GM12872 (cell line): Measurements from ENCODE around the gene EP400.

Source experiments
- TF ChIP-seq, protein P1 (sequence below): IDR thresholded peaks from 3 replicates; pipeline ENCODE4 v1.5.1; 2011; ENCODE audit warnings: low read depth, mild to moderate bottlenecking, low read length, moderate library complexity; ENCODE audit not compliant: insufficient read depth

Gene EP400, protein sequence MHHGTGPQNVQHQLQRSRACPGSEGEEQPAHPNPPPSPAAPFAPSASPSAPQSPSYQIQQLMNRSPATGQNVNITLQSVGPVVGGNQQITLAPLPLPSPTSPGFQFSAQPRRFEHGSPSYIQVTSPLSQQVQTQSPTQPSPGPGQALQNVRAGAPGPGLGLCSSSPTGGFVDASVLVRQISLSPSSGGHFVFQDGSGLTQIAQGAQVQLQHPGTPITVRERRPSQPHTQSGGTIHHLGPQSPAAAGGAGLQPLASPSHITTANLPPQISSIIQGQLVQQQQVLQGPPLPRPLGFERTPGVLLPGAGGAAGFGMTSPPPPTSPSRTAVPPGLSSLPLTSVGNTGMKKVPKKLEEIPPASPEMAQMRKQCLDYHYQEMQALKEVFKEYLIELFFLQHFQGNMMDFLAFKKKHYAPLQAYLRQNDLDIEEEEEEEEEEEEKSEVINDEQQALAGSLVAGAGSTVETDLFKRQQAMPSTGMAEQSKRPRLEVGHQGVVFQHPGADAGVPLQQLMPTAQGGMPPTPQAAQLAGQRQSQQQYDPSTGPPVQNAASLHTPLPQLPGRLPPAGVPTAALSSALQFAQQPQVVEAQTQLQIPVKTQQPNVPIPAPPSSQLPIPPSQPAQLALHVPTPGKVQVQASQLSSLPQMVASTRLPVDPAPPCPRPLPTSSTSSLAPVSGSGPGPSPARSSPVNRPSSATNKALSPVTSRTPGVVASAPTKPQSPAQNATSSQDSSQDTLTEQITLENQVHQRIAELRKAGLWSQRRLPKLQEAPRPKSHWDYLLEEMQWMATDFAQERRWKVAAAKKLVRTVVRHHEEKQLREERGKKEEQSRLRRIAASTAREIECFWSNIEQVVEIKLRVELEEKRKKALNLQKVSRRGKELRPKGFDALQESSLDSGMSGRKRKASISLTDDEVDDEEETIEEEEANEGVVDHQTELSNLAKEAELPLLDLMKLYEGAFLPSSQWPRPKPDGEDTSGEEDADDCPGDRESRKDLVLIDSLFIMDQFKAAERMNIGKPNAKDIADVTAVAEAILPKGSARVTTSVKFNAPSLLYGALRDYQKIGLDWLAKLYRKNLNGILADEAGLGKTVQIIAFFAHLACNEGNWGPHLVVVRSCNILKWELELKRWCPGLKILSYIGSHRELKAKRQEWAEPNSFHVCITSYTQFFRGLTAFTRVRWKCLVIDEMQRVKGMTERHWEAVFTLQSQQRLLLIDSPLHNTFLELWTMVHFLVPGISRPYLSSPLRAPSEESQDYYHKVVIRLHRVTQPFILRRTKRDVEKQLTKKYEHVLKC (N-terminal part only)

DNA sequence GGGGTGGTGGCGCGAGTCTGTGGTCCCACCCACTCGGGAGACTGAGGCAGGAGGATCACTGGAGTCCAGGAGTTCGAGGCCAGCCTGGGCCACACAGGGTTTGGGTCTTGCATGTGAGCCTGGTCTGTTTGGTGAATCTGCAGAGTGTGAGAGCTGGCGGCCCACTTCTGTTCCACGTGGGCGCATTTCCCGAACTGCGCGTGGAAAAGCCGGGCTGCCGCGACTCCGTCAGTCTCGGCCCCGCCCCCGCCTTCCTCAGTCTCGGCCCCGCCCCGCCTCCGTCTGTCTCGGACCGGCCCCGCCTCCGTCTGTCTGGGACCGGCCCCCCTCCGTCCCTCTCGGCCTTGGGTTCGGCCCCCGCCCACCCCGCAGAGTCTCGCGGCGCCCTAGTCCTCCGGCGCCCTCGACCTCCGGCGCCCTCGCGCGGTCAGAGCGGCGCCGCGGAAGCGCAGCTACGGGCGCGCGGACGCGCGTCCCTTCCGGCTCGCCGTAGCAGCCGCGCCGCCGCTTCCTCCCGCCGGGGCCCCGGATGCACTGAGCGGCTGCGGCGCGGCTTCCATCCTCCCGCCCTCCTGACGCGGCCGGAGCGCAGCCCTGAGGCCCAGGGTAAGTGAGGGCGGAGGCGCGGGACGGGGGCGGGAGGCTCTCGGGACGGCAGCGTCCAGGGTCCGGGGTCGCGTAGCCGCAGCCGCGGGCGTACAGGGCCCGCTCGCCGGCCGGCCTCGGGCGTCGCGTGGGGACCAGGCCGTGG is at the start of gene EP400:
EP400 (plus strand) TSS at position 512 of the 751 bp plus-strand sequence. CDS start 10,678 bp downstream, outside the sequence.
- TF ChIP-seq, protein P1, sequence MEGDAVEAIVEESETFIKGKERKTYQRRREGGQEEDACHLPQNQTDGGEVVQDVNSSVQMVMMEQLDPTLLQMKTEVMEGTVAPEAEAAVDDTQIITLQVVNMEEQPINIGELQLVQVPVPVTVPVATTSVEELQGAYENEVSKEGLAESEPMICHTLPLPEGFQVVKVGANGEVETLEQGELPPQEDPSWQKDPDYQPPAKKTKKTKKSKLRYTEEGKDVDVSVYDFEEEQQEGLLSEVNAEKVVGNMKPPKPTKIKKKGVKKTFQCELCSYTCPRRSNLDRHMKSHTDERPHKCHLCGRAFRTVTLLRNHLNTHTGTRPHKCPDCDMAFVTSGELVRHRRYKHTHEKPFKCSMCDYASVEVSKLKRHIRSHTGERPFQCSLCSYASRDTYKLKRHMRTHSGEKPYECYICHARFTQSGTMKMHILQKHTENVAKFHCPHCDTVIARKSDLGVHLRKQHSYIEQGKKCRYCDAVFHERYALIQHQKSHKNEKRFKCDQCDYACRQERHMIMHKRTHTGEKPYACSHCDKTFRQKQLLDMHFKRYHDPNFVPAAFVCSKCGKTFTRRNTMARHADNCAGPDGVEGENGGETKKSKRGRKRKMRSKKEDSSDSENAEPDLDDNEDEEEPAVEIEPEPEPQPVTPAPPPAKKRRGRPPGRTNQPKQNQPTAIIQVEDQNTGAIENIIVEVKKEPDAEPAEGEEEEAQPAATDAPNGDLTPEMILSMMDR = peak; percentile 55; the same call in 2 of the 3 replicates

DNA sequence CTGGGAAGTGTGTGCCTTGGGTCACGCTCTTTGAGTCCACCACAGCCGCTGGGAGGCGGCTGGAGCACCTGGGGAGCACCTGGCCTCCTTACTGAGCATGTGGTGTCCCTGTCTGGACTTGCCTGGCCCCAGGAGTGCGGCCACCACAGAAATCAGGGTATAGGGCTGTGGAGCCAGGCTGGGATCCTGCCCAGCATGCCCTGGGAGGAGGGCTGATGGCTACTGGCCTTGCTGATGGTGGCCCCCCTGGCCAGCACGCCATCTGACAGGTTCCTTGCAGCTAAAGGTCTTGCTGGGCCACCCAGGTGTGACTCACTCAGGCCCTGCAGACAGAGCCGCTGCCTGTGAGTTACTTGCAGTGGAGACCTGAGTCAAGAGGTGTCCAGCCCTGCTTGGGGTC is 49.3 kb upstream of the EP400 start:
- TF ChIP-seq, protein P1 = no peak

DNA sequence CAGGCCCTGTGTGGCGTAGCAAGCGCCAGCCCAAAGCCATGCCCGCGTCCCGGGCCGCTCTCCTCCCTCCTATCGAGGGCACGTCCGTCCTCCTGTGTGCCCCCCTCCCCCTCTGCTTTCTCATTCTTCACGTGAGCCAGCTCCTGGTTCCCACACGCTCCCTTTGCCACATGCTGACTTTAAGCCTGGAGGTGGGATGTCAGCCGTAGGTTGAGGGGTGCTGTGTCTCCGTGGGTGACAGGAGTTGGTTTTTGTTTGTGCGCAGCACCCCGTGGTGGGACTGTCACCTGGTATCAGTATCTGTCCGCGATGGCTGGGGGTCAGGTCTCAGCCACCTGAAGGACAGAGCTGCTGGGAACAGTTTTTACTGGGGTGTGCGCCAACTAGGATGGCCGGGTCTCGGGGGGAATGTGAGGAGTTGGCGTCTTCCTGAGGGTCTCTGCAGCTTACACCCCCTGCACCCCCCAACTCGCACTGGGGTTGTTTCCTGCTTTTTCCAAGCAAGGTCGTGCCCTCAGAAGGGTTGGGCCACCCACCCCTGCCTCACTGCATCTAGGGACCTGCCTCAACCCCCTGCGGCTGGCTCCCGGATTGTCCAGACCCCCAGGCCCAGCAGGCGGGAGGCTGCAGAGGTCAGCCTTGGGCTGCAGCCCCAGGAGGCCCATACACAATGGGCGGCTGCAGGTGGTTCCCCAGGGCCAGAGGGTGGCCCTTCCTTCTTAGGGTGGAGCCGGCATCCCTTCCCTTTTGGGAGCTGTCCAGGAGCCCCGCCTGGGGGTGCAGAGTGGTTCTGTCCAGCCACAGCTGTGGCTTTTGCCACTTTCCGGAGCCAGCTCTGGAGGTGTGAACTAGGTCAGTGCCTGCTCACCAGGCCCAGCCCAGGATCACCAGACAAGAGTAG is 48.1 kb upstream of the EP400 start:
- TF ChIP-seq, protein P1 = no peak

DNA sequence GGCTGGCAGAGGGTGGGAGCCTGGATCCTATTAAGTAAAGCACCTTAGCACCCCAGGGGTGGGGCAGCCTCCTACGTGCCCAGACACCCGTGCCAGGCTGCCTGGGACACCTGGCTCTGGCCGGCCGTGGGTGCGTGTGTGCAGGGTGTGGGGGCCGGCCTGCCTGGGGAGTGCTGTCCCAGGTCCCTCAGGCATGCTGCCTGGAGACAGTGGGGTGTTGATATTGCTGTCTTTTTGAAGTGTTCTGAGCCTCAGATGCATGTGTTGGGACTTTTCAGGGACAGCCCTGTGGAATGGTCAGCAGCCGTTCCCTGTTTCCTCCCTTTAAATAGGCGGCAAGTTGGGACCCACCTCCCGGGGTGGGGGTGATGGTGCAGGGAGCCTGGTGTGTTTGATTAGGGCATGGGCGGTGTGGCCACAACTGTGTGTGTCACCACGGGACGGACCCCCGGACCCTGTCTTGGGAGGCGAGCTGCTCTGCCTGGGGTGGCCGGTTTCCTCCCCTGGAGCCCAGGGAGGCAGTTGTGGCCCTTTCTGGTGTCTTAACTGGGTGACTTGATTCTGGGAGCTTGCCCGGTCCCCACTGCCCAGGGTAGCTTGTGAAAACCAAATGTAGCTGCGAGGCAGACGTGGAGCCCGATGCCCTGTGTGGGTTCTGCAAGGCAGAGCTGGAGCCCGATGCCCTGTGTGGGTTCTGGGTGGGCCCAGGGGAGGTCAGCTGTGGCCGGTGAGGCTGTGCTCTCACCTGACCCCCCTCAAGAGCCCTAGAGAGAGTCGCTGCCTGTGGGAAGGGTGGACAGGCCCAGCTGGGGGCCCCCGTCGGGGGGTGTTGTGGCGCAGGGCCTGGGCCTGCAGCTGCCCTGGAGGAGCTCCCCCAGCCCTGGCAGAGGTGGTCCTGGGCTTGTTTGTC is 47.2 kb upstream of the EP400 start:
- TF ChIP-seq, protein P1 = no peak

DNA sequence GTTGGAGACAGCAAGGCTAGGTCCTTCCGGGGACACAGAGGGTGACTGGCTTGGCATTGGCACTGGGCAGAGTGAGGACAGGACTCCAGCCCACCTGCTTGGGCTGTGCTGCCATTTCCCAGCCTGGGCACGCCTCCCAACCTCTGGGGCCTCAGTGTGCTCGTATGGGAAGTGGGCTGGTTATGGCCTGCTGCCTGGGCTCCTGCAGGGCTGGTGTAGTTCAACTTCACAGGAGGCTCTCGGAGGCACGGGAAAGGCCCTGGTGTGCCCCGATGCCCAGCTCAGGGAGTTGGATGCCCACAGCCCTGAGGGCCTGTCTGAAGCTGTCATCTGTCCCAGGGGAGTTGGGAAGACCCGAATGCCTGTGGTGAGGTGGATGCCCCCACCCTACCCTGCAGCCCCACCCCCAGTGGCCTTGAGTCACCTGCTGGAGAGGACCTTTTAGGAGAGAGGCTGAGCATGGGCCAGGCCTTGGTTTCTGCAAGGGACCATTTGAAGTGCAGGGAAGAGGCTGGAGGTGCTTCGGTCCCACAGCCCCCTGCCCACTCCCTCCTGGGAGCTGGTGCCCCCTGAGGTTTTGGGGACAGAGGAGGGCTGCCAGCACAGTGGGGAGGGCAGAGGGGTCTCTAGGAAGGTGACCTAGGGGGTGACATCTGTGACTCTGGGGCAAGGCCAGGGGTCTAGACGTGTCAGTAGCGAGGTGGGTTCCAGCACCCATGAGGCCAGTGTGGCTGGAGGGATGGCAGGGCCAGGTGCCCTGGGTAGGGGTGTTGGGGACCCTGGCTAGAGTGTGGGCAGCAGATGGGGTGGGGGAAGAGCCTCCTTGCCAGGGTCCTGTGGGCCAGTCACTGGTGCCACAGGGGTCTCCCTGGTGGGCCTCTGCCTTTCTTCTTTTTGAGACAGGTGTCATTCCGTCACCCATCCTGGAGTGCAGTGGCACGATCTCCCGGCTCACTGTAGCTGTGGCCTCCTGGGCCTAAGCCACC is 46.2 kb upstream of the EP400 start:
- TF ChIP-seq, protein P1 = no peak
